ENCODE measurements around the gene TRAPPC12. TPM values are rescaled to one million over a fixed set of nuclear protein-coding genes. Genes with fewer than 3 reads are reported as not detected.
A peak's percentile ranks its signal among the peaks of the same experiment; 100 is the strongest.
"Not testable (repeated sequence)": the region's sequence is repeated elsewhere in the genome, so short reads cannot be mapped to it uniquely, and the experiment has no call there.

The TRAPPC12 gene
- total RNA-seq, 1 experiment from 2014 or later = 85.0 TPM

- Mint-ChIP-seq H3K27me3 (ENCODE audit: insufficient read depth, unreplicated experiment) (no peaks in the 10 kb centered on the region), H3K9me3 (ENCODE audit: unreplicated experiment) (no peaks in the 10 kb centered on the region), H3K4me1 (ENCODE audit: low read depth, unreplicated experiment) (no peaks in the 10 kb centered on the region), H3K4me3 (ENCODE audit: unreplicated experiment) (no peak overlapping the region), H3K27ac (ENCODE audit: unreplicated experiment) (no peak overlapping the region), H3K36me3 (ENCODE audit: insufficient read depth, unreplicated experiment) (peaks cover 14% of the 10 kb centered on the region)
- ChIA-PET CTCF (no interaction called here), POLR2A (no interaction called here)
- H3K4me3 ChIP-seq (ENCODE audit: low read depth, low read length) = no peak overlapping the region
- no TSS peak for BruUV-seq (replicated peaks)
- no peaks in the 10 kb centered on the region for H3K9me3 ChIP-seq
- H3K36me3 ChIP-seq (ENCODE audit: control insufficient read depth, insufficient read depth, low read length) = no peaks in the 10 kb centered on the region; the same call in 1 of the 2 replicates
- H3K27me3 ChIP-seq (replicated peaks; ENCODE audit: control insufficient read depth, insufficient read depth, low read length) = no peaks in the 10 kb centered on the region
- H3K4me1 ChIP-seq = no peaks in the 10 kb centered on the region
- DNase-seq = no peak
- TF ChIP-seq CTCF (IDR thresholded peaks at IDR 0.05; ENCODE audit: insufficient read depth in 1 of 2, low read depth in 1 of 2, low read length in 1 of 2, severe bottlenecking in 1 of 2, unreplicated experiment in 1 of 2) = no peak
- intact Hi-C loops (cut with micrococcal nuclease; ENCODE audit: unreplicated experiment) = no loop called here
These were observed 113.6 kb downstream of the TRAPPC12 start for GRCh38 chr2:3492951-3493614.

DNA sequence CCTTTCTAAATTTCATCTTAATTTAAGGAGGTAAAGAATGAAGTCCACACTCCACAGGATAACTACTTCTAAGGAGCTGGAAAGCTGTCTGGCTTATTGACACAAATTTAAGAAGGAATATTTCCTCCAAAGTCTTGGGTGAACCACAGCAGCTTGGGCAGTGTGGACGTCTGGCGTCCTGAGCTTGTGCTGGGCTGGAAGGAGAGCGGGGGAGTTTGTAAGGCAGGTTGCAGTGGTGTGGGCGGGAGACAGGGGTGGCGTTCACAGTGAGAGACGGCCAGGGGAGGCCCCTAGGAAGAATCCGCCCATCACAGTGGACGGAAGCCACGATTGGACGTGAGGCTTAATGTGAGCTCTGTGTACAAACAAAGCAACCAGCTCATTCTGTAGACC is 114.1 kb downstream of the TRAPPC12 start:
- H3K27ac Mint-ChIP-seq (ENCODE audit: unreplicated experiment) = no peak overlapping the region
- Histone ChIP-seq H3K27me3 (replicated peaks; ENCODE audit: control insufficient read depth, insufficient read depth, low read length) (no peaks in the 10 kb centered on the region), H3K9me3 (no peaks in the 10 kb centered on the region), H3K36me3 (ENCODE audit: control insufficient read depth, insufficient read depth, low read length) (no peaks in the 10 kb centered on the region; the same call in 1 of the 2 replicates), H3K4me3 (ENCODE audit: low read depth, low read length) (no peak overlapping the region), H3K4me1 (no peaks in the 10 kb centered on the region)
- CTCF ChIA-PET = no interaction called here
- H3K36me3 Mint-ChIP-seq (ENCODE audit: insufficient read depth, unreplicated experiment) = peaks cover 19% of the 10 kb centered on the region
- intact Hi-C loops (cut with micrococcal nuclease; ENCODE audit: unreplicated experiment) = no loop called here
- no TSS peak for BruUV-seq (replicated peaks)
- no peak overlapping the region for H3K4me3 Mint-ChIP-seq (ENCODE audit: unreplicated experiment)
- no peak for TF ChIP-seq CTCF (IDR thresholded peaks at IDR 0.05; ENCODE audit: insufficient read depth in 1 of 2, low read depth in 1 of 2, low read length in 1 of 2, severe bottlenecking in 1 of 2, unreplicated experiment in 1 of 2)
- no peaks in the 10 kb centered on the region for H3K27me3 Mint-ChIP-seq (ENCODE audit: insufficient read depth, unreplicated experiment)
- POLR2A ChIA-PET = no interaction called here
- no peaks in the 10 kb centered on the region for H3K4me1 Mint-ChIP-seq (ENCODE audit: low read depth, unreplicated experiment)
- no peaks in the 10 kb centered on the region for H3K9me3 Mint-ChIP-seq (ENCODE audit: unreplicated experiment)
- peak in 1 of 2 experiments; percentile 22 for DNase-seq

- Mint-ChIP-seq H3K9me3 (ENCODE audit: unreplicated experiment) (no peaks in the 10 kb centered on the region), H3K4me1 (ENCODE audit: low read depth, unreplicated experiment) (no peaks in the 10 kb centered on the region), H3K27ac (ENCODE audit: unreplicated experiment) (no peak overlapping the region), H3K27me3 (ENCODE audit: insufficient read depth, unreplicated experiment) (no peaks in the 10 kb centered on the region), H3K36me3 (ENCODE audit: insufficient read depth, unreplicated experiment) (peaks cover 33% of the 10 kb centered on the region), H3K4me3 (ENCODE audit: unreplicated experiment) (no peak overlapping the region)
- POLR2A ChIA-PET = no interaction called here
- Histone ChIP-seq H3K4me3 (ENCODE audit: low read depth, low read length) (no peak overlapping the region), H3K27me3 (replicated peaks; ENCODE audit: control insufficient read depth, insufficient read depth, low read length) (no peaks in the 10 kb centered on the region), H3K36me3 (ENCODE audit: control insufficient read depth, insufficient read depth, low read length) (no peaks in the 10 kb centered on the region; the same call in none of the 2 replicates), H3K9me3 (no peaks in the 10 kb centered on the region), H3K4me1 (no peaks in the 10 kb centered on the region)
- CTCF ChIA-PET = no interaction called here
- intact Hi-C loops (cut with micrococcal nuclease; ENCODE audit: unreplicated experiment) = no loop called here
- no peak for TF ChIP-seq CTCF (IDR thresholded peaks at IDR 0.05; ENCODE audit: insufficient read depth in 1 of 2, low read depth in 1 of 2, low read length in 1 of 2, severe bottlenecking in 1 of 2, unreplicated experiment in 1 of 2)
- no TSS peak for BruUV-seq (replicated peaks)
- no peak for DNase-seq
These were observed 115.6 kb downstream of the TRAPPC12 start for GRCh38 chr2:3494984-3495666.

DNA sequence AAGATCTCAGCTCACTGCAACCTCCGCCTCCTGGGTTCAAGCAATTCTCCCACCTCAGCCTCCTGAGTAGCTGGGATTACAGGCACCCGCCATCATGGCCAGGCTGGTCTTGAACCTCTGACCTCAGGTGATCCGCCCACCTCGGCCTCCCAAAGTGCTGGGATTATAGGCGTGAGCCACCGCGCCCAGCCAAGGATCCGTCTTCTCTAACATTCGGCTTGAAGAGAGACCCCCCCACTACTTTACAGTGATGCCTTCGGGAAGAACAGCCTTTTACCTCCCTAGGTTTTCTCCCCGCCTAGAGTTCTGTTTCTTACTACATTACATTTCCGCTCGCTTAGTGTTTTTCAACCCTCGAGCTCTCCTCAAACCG is 117.2 kb downstream of the TRAPPC12 start:
- CTCF ChIA-PET; H3K4me3 ChIP-seq (ENCODE audit: low read depth, low read length); H3K9me3 ChIP-seq; H3K27ac Mint-ChIP-seq (ENCODE audit: unreplicated experiment); H3K27me3 Mint-ChIP-seq (ENCODE audit: insufficient read depth, unreplicated experiment); H3K9me3 Mint-ChIP-seq (ENCODE audit: unreplicated experiment); POLR2A ChIA-PET; DNase-seq; H3K4me3 Mint-ChIP-seq (ENCODE audit: unreplicated experiment); H3K36me3 ChIP-seq (ENCODE audit: control insufficient read depth, insufficient read depth, low read length); H3K4me1 Mint-ChIP-seq (ENCODE audit: low read depth, unreplicated experiment); H3K4me1 ChIP-seq; BruUV-seq (replicated peaks); intact Hi-C loops (cut with micrococcal nuclease; ENCODE audit: unreplicated experiment); H3K27me3 ChIP-seq (replicated peaks; ENCODE audit: control insufficient read depth, insufficient read depth, low read length): not testable (repeated sequence)
- peaks cover 42% of the 10 kb centered on the region for H3K36me3 Mint-ChIP-seq (ENCODE audit: insufficient read depth, unreplicated experiment)

All from Caco-2 (cell line).